Uterus (tissue), 4 donors: ENCODE data around the gene APOC3. TPM values are rescaled to one million over a fixed set of nuclear protein-coding genes. Genes with fewer than 3 reads are reported as not detected.

Experiments used
- DNase-seq, 2 donors: peaks; one replicate each; pipeline ENCODE4 v3.0.0-alpha.2; 2019 to 2020
- H3K27ac ChIP-seq, 2 donors: fragments of 200-600 bp; sonication (generic); 1 replicate in 1 of 2; 2 replicates in 1 of 2; pipeline ENCODE4 v1.5.1; 2016 to 2018
- H3K27me3 ChIP-seq, 2 donors: fragments of 200-600 bp; sonication (generic); one replicate each; pipeline ENCODE4 v1.5.1; 2018 to 2019; ENCODE audit warnings: control low read depth in 1 of 2
- H3K36me3 ChIP-seq, 2 donors: fragments of 200-600 bp; sonication (generic); one replicate each; pipeline ENCODE4 v1.5.1; 2019; ENCODE audit warnings: control low read depth in 1 of 2
- H3K4me1 ChIP-seq, 2 donors: fragments of 200-600 bp; sonication (generic); one replicate each; pipeline ENCODE4 v1.5.1; 2018 to 2019; ENCODE audit warnings: control low read depth in 1 of 2
- H3K4me3 ChIP-seq, 2 donors: fragments of 200-600 bp; sonication (generic); 1 replicate in 1 of 2; 2 replicates in 1 of 2; pipeline ENCODE4 v1.5.1; 2018 to 2019; ENCODE audit warnings: mild to moderate bottlenecking in 1 of 2
- H3K9me3 ChIP-seq, 2 donors: fragments of 200-600 bp; sonication (generic); one replicate each; pipeline ENCODE4 v1.5.1; 2019; ENCODE audit warnings: control low read depth in 1 of 2
- POLR2A ChIP-seq, 2 donors: fragments of 450-650 bp; IDR thresholded peaks; one replicate each; pipeline ENCODE4 v1.6.1; 2016; ENCODE audit warnings: antibody characterized with exemption in 2 of 2, mild to moderate bottlenecking in 1 of 2, moderate library complexity in 1 of 2
- intact Hi-C: fragments of 100-400 bp; cut with DNase I; formaldehyde crosslinking; loops from one replicate; pipeline ENCODE4 v1.15.1; 2023; ENCODE audit warnings: low total_unique reads
- total RNA-seq, 4 donors: library from RNA; depleted of rRNA in 3 of 4; stranded (reverse); fragments of >200 nt in 3 of 4; gene quantifications; one replicate each; pipeline versions ENCODE4 v1.1.0 to v1.2.4, GENCODE V29; 2014 to 2023
- TF ChIP-seq, protein P1 (sequence below), 4 experiments: fragments of 200-600 bp in 2 of 4; fragments of 450-650 bp in 2 of 4; sonication (generic) in 2 of 4; IDR thresholded peaks; one replicate each; pipeline ENCODE4 v1.5.1; 2016 to 2019; ENCODE audit warnings: antibody characterized with exemption in 4 of 4, mild to moderate bottlenecking in 2 of 4, moderate library complexity in 1 of 4
- donor health status: DM: yes; HTN: yes; CAD: no.

The APOC3 gene
- total RNA-seq, 4 donors from 2014 or later: 1.2 TPM; not detected in 3

GRCh38 chr11:116842117-116842516 lies 12.4 kb downstream of the APOC3 start:
- Histone ChIP-seq H3K4me3 (no peak overlapping the region), H3K27ac (no peak overlapping the region), H3K36me3 (no peaks in the 10 kb centered on the region), H3K4me1 (no peaks in the 10 kb centered on the region), H3K9me3 (no peaks in the 10 kb centered on the region), H3K27me3 (no peaks in the 10 kb centered on the region)
- DNase-seq: no peak
- TF ChIP-seq POLR2A (IDR thresholded peaks at IDR 0.05): no peak
- TF ChIP-seq, protein P1, sequence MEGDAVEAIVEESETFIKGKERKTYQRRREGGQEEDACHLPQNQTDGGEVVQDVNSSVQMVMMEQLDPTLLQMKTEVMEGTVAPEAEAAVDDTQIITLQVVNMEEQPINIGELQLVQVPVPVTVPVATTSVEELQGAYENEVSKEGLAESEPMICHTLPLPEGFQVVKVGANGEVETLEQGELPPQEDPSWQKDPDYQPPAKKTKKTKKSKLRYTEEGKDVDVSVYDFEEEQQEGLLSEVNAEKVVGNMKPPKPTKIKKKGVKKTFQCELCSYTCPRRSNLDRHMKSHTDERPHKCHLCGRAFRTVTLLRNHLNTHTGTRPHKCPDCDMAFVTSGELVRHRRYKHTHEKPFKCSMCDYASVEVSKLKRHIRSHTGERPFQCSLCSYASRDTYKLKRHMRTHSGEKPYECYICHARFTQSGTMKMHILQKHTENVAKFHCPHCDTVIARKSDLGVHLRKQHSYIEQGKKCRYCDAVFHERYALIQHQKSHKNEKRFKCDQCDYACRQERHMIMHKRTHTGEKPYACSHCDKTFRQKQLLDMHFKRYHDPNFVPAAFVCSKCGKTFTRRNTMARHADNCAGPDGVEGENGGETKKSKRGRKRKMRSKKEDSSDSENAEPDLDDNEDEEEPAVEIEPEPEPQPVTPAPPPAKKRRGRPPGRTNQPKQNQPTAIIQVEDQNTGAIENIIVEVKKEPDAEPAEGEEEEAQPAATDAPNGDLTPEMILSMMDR (IDR thresholded peaks at IDR 0.05): no peak
- intact Hi-C loops: no loop called here

- H3K4me3 ChIP-seq: no peak overlapping the region
- no peaks in the 10 kb centered on the region for H3K9me3 ChIP-seq
- DNase-seq: no peak
- intact Hi-C loops: no loop called here
- TF ChIP-seq POLR2A (IDR thresholded peaks at IDR 0.05): no peak
- TF ChIP-seq, protein P1 (IDR thresholded peaks at IDR 0.05): no peak
- no peaks in the 10 kb centered on the region for H3K4me1 ChIP-seq
- no peaks in the 10 kb centered on the region for H3K27me3 ChIP-seq
- H3K27ac ChIP-seq: no peak overlapping the region
- H3K36me3 ChIP-seq: no peaks in the 10 kb centered on the region
These were observed 13.2 kb downstream of the APOC3 start for GRCh38 chr11:116842909-116843308.

GRCh38 chr11:116843661-116844060 lies 14.0 kb downstream of the APOC3 start:
- Histone ChIP-seq H3K27ac (no peak overlapping the region), H3K9me3 (no peaks in the 10 kb centered on the region), H3K27me3 (no peaks in the 10 kb centered on the region), H3K4me1 (no peaks in the 10 kb centered on the region), H3K36me3 (no peaks in the 10 kb centered on the region), H3K4me3 (no peak overlapping the region)
- TF ChIP-seq, protein P1 (IDR thresholded peaks at IDR 0.05): no peak
- TF ChIP-seq POLR2A (IDR thresholded peaks at IDR 0.05): no peak
- intact Hi-C loops: no loop called here
- DNase-seq: no peak

GRCh38 chr11:116844722-116845121 lies 15.0 kb downstream of the APOC3 start:
- Histone ChIP-seq H3K27me3 (no peaks in the 10 kb centered on the region), H3K9me3 (no peaks in the 10 kb centered on the region), H3K4me1 (no peaks in the 10 kb centered on the region), H3K27ac (no peak overlapping the region), H3K36me3 (no peaks in the 10 kb centered on the region), H3K4me3 (no peak overlapping the region)
- intact Hi-C loops: no loop called here
- no peak for TF ChIP-seq POLR2A (IDR thresholded peaks at IDR 0.05)
- TF ChIP-seq, protein P1 (IDR thresholded peaks at IDR 0.05): no peak
- no peak for DNase-seq

GRCh38 chr11:116847612-116848011 lies 17.9 kb downstream of the APOC3 start:
- Histone ChIP-seq H3K36me3 (no peaks in the 10 kb centered on the region), H3K9me3 (no peaks in the 10 kb centered on the region), H3K4me3 (no peak overlapping the region), H3K27ac (no peak overlapping the region), H3K4me1 (peaks cover 0 to 8% of the 10 kb centered on the region in 2 donors), H3K27me3 (no peaks in the 10 kb centered on the region)
- DNase-seq: no peak
- no peak for TF ChIP-seq POLR2A (IDR thresholded peaks at IDR 0.05)
- TF ChIP-seq, protein P1 (IDR thresholded peaks at IDR 0.05): no peak
- intact Hi-C loops: no loop called here
